Right ventricle myocardium superior (tissue), 1 donor: Measurements from ENCODE around the gene DXO. TPM values are rescaled to one million over a fixed set of nuclear protein-coding genes. Genes with fewer than 3 reads are reported as not detected.

Experiments
- ATAC-seq: fragments of 200-7000 bp; cut with Tn5 transposase; one replicate; pipeline ENCODE4 v1.9.1; 2020; ENCODE audit warnings: mild to moderate bottlenecking; ENCODE audit not compliant: poor library complexity
- DNase-seq: peaks from one replicate; pipeline ENCODE4 v3.0.0-alpha.2; 2020
- intact Hi-C: fragments of 100-400 bp; cut with DNase I; formaldehyde crosslinking; loops from one replicate; pipeline ENCODE4 v1.11.2; 2022
- total RNA-seq: library from RNA; stranded (reverse); fragmentation: NEBNext Ultra II Directional; extraction: Animal tissue kit (Norgen Biotek cat#: 25700); gene quantifications from one replicate; pipeline ENCODE4 v1.2.1, GENCODE V29; 2021
- donor health status: DM: no; HTN: yes; CAD: no; lungs with severe emphysema.

The DXO gene
- total RNA-seq, 1 donor from 2014 or later = 7.5 TPM

DNA sequence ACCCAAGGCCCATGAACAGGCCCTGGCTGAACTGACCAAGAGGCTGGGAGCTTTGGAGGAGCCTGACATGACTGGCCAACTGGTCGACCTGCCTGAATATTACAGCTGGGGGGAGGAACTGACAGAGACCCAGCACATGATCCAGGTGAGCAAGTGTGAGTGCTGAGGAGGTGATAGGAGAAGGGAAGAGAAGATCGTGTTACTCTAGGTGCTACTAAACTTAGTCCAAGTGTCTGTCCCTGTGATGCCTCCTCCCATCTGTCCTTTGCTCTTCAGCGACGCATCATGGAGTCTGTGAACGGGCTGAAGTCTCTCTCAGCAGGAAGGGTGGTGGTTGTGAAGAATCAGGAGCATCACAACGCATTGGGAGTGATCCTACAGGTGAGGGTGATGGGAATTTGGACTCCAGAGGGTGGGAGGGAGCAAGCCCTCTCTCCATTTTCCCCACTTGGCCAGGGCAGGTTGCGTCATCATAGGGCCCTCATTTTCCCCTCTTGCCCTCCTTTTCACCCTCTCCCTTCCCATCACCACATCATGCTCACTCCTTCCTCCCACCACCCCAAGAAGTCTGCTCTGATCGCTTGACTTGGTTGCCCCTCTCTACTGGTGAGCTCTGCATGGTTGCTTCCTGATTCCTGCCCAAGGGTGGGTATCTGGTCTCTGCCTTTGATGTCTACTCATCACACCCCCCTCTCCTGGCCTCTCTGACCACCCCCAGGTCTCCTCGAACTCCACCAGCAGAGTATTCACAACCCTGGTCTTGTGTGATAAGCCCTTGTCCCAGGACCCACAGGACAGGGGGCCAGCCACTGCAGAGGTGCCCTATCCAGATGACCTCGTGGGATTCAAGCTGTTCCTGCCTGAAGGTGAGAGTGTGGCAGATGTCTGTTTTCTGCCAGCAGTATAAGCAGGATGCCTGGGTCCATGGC, 4.7 kb downstream of the DXO start:
- no peak for ATAC-seq
- intact Hi-C loops = no loop called here
- DNase-seq = peak; percentile 22

- ATAC-seq (no peak), DNase-seq (no peak)
- intact Hi-C loops = no loop called here
Measured at GRCh38 chr6:31966506-31966905, 5.4 kb downstream of the DXO start.

GRCh38 chr6:31965700-31966099, 6.2 kb downstream of the DXO start:
- intact Hi-C loops = no loop called here
- no peak for ATAC-seq
- DNase-seq = no peak

DNA sequence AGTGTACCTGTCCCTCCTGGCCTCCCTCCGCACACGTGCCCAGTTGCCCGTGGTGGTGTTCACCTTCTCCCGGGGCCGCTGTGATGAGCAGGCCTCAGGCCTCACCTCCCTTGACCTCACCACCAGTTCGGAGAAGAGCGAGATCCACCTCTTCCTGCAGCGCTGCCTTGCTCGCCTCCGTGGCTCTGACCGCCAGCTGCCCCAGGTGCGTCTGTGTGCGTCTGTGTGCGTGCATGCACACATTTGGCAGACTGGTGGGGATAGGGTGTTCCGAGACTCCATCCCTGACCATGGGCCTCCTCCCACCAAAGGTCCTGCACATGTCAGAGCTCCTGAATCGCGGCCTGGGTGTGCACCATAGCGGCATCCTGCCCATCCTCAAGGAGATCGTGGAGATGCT, 8.0 kb downstream of the DXO start:
- intact Hi-C loops = no loop called here
- peak; percentile 24 for DNase-seq
- ATAC-seq = no peak

DNA sequence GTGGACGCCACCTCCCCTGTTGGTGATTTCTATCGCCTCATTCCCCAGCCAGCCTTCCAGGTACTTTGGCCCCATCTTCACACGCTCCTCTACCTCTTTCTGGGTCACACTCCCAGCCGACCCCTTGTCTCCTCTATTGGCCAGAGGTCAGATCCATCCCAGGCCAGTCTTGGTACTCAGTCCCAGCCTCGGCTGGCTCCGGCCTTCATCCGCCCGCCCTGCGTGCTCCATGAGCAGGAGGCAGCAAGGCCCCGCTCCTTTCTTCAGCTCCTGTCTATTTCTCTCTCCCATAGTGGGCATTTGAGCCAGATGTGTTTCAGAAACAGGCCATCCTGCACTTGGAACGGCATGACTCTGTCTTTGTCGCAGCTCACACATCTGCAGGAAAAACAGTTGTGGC, 10.3 kb downstream of the DXO start:
- no peak for DNase-seq
- intact Hi-C loops = no loop called here
- ATAC-seq = no peak

DNA sequence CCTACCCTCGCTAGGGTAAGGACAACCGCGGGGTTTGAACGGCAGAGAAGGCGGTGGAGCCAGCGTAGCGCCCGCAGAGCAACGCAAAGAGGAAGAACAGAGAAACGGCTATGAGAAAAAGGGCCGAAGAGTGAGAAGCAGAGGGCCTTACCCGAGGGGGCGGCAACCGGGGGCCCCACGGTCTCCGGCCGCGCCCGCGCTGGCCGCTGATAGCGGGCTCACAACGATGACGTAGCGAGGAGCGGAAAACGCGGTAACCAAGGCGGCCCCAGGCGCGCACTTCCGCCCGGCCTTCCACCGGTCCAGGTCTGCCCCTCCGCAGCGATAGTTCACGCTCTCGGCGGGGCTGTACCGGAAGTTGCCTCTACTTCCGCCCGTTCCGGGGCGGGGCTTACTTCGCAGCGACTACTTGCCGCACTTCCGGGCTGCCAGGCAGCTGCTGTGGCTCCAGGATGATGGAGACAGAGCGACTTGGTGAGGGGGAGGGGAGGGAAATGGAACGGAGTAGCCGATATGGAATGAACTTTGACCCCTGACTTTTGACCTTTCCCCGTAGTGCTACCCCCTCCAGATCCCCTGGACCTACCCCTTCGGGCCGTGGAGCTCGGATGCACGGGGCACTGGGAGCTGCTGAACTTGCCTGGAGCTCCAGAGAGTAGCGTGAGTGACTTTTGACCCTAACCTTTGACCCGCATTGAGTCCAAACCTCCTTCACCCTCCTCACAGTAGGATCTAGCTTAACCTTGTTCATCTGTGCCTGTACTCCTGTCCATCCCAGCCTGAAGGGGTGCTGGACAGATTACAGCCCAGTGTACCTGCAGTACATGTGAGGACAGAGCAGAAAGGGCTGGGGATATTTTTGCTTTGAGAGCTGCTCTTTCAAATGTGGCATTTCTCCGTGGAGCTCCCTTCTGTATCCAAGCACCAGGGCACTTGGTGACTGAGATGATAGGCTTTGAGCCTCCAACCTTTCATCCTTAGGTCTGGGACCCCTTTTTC, 12.9 kb downstream of the DXO start, which contains the start of the genes NELFE and SKIC2:
Gene NELFE, minus strand, starts transcription at position 231 of the 999 bp plus-strand sequence. CDS start 525 bp downstream, outside the sequence.
Gene SKIC2, plus strand, starts transcription at position 435 of the 999 bp plus-strand sequence. Its CDS starts 18 bp downstream, at position 453.
- intact Hi-C loops = no loop called here
- ATAC-seq = peak; percentile 100
- DNase-seq = peak; percentile 99

- ATAC-seq = peak; percentile 13
- intact Hi-C loops = no loop called here
Measured at GRCh38 chr6:31958412-31958740, 13.6 kb downstream of the DXO start.

GRCh38 chr6:31956796-31957195, 15.1 kb downstream of the DXO start:
- DNase-seq (no peak), ATAC-seq (no peak)
- intact Hi-C loops = no loop called here

More at GRCh38 chr6:31958412-31958740, 13.6 kb downstream of the DXO start:
- no peak for DNase-seq

DNA sequence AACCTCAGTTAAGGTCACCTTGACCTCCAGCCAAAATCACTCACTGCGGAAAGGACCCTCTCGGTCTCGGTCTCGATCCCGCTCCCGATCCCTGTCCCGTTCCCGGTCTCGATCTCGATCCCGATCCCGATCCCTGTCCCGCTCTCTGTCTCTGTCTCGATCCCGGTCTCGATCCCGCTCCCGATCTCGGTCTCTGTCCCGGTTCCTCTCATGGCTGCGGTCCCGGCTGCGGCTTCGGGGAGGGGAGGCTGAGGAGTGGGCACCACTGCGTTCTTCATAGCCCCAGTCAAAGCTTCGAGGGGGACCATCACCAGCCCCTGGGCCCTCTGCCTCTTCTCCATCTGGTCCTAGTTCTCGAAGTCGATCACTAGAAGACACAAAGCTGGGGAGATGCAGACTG, 17.4 kb downstream of the DXO start:
- ATAC-seq = no peak
- DNase-seq = no peak
- intact Hi-C loops = loop anchor here (5.0 kb wide), 1 partner anchor 272 kb away; the partner anchor contains the start of gene LY6G5C

GRCh38 chr6:31952890-31953289, 19.0 kb downstream of the DXO start:
- DNase-seq (no peak), ATAC-seq (no peak)
- intact Hi-C loops = loop anchor here (5.0 kb wide), 1 partner anchor 271 kb away; the partner anchor contains the start of gene LY6G5C

DNA sequence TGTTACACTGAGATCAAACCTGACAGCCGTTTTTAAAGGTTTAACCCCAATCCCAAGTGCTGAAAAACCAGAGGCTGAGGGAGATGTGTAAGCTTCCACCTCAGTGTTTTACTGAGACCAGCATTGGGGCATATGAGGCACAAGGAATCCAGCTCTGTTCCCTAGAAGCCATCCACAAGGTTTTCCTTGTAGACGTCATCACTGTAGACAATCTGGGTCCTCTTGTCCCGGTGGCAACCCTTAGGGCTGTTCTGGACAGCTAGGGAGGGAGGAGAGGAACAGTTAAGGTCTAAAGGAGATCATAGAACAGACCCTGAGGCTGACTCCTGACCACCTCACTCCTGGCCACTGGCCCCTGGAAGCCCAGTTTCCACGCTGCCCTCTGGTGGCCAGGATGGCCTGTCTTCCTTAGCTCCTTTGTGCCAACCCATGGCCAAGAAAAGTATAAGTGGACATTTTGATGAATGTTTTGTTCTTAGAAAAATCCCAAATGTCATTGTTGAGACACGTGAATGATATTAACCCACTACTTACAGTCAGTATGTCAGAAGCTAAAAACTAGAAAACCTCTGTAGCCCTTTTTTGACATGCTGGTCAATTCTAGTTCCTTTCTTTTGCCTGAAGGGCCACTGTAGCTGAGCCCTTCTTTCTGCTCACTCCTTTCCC, 19.7 kb downstream of the DXO start:
- DNase-seq = peak; percentile 82
- peak; percentile 77 for ATAC-seq
- intact Hi-C loops = loop anchor here (5.0 kb wide), 1 partner anchor 270 kb away; the partner anchor contains the start of gene LY6G5C

- intact Hi-C loops = loop anchor here (5.0 kb wide), 1 partner anchor 268 kb away; the partner anchor contains the start of gene LY6G5C
- ATAC-seq (no peak), DNase-seq (no peak)
Measured at GRCh38 chr6:31949926-31950548, 21.9 kb downstream of the DXO start.

DNA sequence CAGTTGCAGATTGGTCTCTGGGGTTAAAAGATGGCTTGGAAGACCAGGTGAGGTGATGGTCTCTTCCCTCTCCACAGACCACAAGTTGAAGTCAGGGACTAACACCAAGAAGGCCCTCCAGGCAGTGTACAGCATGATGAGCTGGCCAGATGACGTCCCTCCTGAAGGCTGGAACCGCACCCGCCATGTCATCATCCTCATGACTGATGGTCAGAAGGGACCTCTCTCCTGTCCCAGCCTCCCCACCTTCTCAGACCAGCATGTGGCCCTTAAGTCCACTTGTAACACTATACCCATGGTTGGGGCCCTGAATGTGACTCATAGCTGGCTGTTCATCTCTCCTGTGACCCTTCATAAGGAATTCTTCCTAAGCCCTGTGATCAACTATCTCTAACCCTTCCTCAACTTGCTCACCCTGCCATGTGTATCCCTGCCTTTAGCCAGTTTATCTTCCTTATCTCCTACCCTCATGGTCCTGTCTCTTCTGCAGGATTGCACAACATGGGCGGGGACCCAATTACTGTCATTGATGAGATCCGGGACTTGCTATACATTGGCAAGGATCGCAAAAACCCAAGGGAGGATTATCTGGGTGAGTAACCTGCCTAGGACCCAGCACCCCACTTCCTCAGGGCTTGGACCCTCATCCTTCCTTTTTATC, 23.1 kb downstream of the DXO start:
- ATAC-seq (no peak), DNase-seq (no peak)
- intact Hi-C loops = no loop called here

GRCh38 chr6:31948306-31948705, 23.6 kb downstream of the DXO start:
- no peak for DNase-seq
- intact Hi-C loops = no loop called here
- no peak for ATAC-seq

DNA sequence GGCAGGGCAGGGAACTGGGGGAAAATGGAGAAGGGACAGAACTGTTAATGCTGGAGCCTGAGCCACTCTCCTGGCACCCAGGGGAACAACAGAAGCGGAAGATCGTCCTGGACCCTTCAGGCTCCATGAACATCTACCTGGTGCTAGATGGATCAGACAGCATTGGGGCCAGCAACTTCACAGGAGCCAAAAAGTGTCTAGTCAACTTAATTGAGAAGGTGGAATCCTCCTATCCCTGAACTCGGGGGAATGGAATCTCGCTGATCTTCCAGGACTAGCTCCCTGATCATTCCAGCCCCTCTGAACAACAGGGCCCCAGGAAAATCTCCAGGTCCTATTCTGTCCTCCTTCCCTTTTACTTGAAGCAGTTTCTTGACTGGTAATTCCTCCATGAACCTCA, 24.1 kb downstream of the DXO start:
- no peak for DNase-seq
- intact Hi-C loops = no loop called here
- ATAC-seq = no peak

DNA sequence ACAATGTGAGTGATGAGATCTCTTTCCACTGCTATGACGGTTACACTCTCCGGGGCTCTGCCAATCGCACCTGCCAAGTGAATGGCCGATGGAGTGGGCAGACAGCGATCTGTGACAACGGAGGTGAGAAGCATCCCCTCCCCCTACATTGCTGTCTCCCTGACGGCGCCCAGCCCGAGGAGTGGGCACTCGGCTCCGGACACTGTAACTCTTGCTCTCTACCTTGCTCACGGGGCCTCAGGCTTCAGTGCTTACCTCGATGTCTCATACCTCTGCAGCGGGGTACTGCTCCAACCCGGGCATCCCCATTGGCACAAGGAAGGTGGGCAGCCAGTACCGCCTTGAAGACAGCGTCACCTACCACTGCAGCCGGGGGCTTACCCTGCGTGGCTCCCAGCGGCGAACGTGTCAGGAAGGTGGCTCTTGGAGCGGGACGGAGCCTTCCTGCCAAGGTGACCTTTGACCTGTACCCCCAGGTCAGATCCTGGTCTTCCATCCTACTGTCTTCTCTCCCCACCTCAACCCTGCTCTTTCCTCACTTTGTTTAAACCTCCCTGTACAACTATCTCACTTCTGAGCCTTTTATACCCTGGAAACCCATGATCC, 24.8 kb downstream of the DXO start:
- intact Hi-C loops = no loop called here

DNA sequence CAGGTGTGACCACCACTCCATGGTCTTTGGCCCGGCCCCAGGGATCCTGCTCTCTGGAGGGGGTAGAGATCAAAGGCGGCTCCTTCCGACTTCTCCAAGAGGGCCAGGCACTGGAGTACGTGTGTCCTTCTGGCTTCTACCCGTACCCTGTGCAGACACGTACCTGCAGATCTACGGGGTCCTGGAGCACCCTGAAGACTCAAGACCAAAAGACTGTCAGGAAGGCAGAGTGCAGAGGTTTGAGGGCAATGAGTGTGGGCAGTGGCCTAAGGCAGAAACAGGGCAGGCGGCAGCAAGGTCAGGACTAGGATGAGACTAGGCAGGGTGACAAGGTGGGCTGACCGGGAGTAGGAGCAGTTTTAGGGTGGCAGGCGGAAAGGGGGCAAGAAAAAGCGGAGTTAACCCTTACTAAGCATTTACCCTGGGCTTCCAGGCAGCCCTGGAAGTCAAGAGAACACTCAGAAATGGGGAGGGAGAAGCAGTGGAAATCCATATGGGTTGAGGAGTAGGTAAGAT, 25.5 kb downstream of the DXO start:
- ATAC-seq (no peak), DNase-seq (no peak)
- intact Hi-C loops = no loop called here

More for the DNA sequence above, 24.8 kb downstream of the DXO start:
- no peak for DNase-seq
- no peak for ATAC-seq
